Measurements from ENCODE around the gene SMARCB1. TPM values are rescaled to one million over a fixed set of nuclear protein-coding genes. Genes with fewer than 3 reads are reported as not detected.

Gene SMARCB1
- total RNA-seq, 1 experiment from 2014 or later, result 88.2 TPM

- CTCF ChIA-PET, result no interaction called here
- Mint-ChIP-seq H3K4me1 (ENCODE audit: low read depth, unreplicated experiment) (peaks cover 15% of the 10 kb centered on the region), H3K9me3 (ENCODE audit: low read depth, unreplicated experiment) (no peaks in the 10 kb centered on the region), H3K36me3 (ENCODE audit: insufficient read depth, unreplicated experiment) (peaks cover 26% of the 10 kb centered on the region), H3K27ac (ENCODE audit: unreplicated experiment) (peak overlapping the region; percentile 78), H3K4me3 (ENCODE audit: low read depth, unreplicated experiment) (peak overlapping the region; percentile 90), H3K27me3 (ENCODE audit: unreplicated experiment) (no peaks in the 10 kb centered on the region)
- intact Hi-C loops (cut with micrococcal nuclease; ENCODE audit: unreplicated experiment), result no loop called here
- TF ChIP-seq, protein P1, sequence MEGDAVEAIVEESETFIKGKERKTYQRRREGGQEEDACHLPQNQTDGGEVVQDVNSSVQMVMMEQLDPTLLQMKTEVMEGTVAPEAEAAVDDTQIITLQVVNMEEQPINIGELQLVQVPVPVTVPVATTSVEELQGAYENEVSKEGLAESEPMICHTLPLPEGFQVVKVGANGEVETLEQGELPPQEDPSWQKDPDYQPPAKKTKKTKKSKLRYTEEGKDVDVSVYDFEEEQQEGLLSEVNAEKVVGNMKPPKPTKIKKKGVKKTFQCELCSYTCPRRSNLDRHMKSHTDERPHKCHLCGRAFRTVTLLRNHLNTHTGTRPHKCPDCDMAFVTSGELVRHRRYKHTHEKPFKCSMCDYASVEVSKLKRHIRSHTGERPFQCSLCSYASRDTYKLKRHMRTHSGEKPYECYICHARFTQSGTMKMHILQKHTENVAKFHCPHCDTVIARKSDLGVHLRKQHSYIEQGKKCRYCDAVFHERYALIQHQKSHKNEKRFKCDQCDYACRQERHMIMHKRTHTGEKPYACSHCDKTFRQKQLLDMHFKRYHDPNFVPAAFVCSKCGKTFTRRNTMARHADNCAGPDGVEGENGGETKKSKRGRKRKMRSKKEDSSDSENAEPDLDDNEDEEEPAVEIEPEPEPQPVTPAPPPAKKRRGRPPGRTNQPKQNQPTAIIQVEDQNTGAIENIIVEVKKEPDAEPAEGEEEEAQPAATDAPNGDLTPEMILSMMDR (IDR thresholded peaks at IDR 0.05; ENCODE audit: unreplicated experiment), result no peak
- no peak for DNase-seq
- BruUV-seq (replicated peaks), result no TSS peak
Measured at GRCh38 chr22:23752750-23753149, 34.0 kb upstream of the SMARCB1 start.

DNA sequence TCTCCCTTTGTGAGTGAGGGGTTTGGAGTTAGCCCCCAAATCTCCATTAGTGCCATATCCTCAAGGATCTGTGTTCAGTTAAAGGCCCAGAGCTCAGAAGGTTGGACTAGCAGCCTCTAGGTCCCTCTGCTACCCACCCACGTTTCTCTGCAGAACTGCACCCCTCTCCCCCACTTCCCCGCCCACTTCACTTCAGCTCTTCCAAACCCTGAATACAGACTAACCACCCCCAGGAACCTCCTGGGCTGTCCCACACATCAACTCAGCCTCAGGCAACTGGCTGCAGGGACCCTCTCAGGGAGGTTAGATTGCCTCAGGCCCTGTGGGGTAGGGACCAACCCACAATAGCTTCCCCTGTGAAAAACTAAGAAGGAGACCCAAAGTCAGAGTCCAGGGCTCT, 33.4 kb upstream of the SMARCB1 start:
- Mint-ChIP-seq H3K36me3 (ENCODE audit: insufficient read depth, unreplicated experiment) (peaks cover 26% of the 10 kb centered on the region), H3K27me3 (ENCODE audit: unreplicated experiment) (no peaks in the 10 kb centered on the region), H3K27ac (ENCODE audit: unreplicated experiment) (no peak overlapping the region), H3K4me1 (ENCODE audit: low read depth, unreplicated experiment) (peaks cover 15% of the 10 kb centered on the region), H3K4me3 (ENCODE audit: low read depth, unreplicated experiment) (no peak overlapping the region), H3K9me3 (ENCODE audit: low read depth, unreplicated experiment) (no peaks in the 10 kb centered on the region)
- DNase-seq, result no peak
- TF ChIP-seq, protein P1 (IDR thresholded peaks at IDR 0.05; ENCODE audit: unreplicated experiment), result no peak
- intact Hi-C loops (cut with micrococcal nuclease; ENCODE audit: unreplicated experiment), result no loop called here
- CTCF ChIA-PET, result no interaction called here
- BruUV-seq (replicated peaks), result no TSS peak

DNA sequence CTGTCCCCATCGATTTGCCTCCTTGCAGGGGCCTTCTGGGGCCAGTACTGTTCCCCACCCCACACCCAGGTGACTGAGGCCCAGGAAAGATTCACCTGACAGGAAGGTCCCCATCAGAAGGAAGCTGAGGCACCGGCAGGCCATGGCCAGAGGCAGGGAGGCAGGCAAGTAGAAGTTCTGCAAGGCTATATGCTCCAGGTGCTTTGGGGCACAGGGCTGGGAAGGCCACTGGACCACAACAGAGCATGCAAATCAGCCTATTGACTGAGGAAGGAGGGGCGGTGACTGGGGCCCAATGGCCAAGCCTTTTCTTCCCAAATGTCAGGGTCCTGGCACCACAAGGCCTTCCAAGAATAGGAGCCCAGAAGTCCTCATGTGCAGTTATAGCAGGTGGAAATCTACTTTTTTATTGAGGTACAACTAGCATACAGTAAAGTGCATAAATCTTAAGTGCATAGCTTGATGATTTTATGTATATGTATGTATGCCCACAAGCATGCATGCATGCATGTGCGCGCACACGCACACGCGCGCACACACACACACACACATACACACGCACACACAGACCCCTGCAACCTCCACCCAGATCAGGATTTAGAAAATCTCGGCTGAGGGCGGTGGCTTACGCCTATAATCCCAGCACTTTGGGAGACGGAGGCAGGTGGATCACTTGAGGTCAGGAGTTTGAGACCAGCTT, 32.4 kb upstream of the SMARCB1 start, which contains the start of gene VPREB3:
TSS of gene VPREB3 (minus strand) at position 206 of the 700 bp plus-strand sequence. CDS start at position 144, 62 bp downstream.
- no peak within 1 kb of the TSS for H3K27ac Mint-ChIP-seq (ENCODE audit: unreplicated experiment)
- CTCF ChIA-PET, result no interaction called here
- H3K4me3 Mint-ChIP-seq (ENCODE audit: low read depth, unreplicated experiment), result no peak within 1 kb of the TSS
- no peak for DNase-seq
- intact Hi-C loops (cut with micrococcal nuclease; ENCODE audit: unreplicated experiment), result no loop called here
- BruUV-seq (replicated peaks), result no TSS peak
- peaks cover 26% of the 10 kb centered on the region for H3K36me3 Mint-ChIP-seq (ENCODE audit: insufficient read depth, unreplicated experiment)
- no peaks in the 10 kb centered on the region for H3K27me3 Mint-ChIP-seq (ENCODE audit: unreplicated experiment)
- H3K4me1 Mint-ChIP-seq (ENCODE audit: low read depth, unreplicated experiment), result peaks cover 14% of the 10 kb centered on the region
- TF ChIP-seq, protein P1 (IDR thresholded peaks at IDR 0.05; ENCODE audit: unreplicated experiment), result no peak
- no peaks in the 10 kb centered on the region for H3K9me3 Mint-ChIP-seq (ENCODE audit: low read depth, unreplicated experiment)

GRCh38 chr22:23754980-23755636, 31.7 kb upstream of the SMARCB1 start:
- no TSS peak for BruUV-seq (replicated peaks)
- no peaks in the 10 kb centered on the region for H3K27me3 Mint-ChIP-seq (ENCODE audit: unreplicated experiment)
- H3K36me3 Mint-ChIP-seq (ENCODE audit: insufficient read depth, unreplicated experiment), result peaks cover 27% of the 10 kb centered on the region
- H3K9me3 Mint-ChIP-seq (ENCODE audit: low read depth, unreplicated experiment), result no peaks in the 10 kb centered on the region
- H3K4me1 Mint-ChIP-seq (ENCODE audit: low read depth, unreplicated experiment), result peaks cover 7% of the 10 kb centered on the region
- DNase-seq, result no peak
- no peak overlapping the region for H3K4me3 Mint-ChIP-seq (ENCODE audit: low read depth, unreplicated experiment)
- H3K27ac Mint-ChIP-seq (ENCODE audit: unreplicated experiment), result no peak overlapping the region
- intact Hi-C loops (cut with micrococcal nuclease; ENCODE audit: unreplicated experiment), result no loop called here
- TF ChIP-seq, protein P1 (IDR thresholded peaks at IDR 0.05; ENCODE audit: unreplicated experiment), result no peak
- CTCF ChIA-PET, result interaction anchor here (0.6 kb wide), 1 partner anchor 95 kb away, joined by 3 read pairs; no protein-coding TSS in a partner anchor
